Measurements from ENCODE around the gene SFTA2.

- TF ChIP-seq CTCF (IDR thresholded peaks at IDR 0.05; ENCODE audit: insufficient read depth, low read length) (no peak), POLR2AphosphoS5 (IDR thresholded peaks at IDR 0.05; ENCODE audit: low read depth) (no peak), SPI1 (IDR thresholded peaks at IDR 0.05; ENCODE audit: borderline replicate concordance, low read depth) (no peak), REST (IDR thresholded peaks at IDR 0.05; ENCODE audit: insufficient replicate concordance, low read depth) (no peak)
Measured at GRCh38 chr6:30912746-30913520, 19.0 kb downstream of the SFTA2 start.
